ENCODE measurements around the gene ZFYVE16. TPM values are rescaled to one million over a fixed set of nuclear protein-coding genes. Genes with fewer than 3 reads are reported as not detected.

The ZFYVE16 gene
- total and polyA plus RNA-seq, 2 of the 13 experiments (the other 11 are each of a cell fraction or from before 2014, with no cell fraction given): 9.3 to 33.3 TPM

- peak; percentile 98 for TF ChIP-seq MYPOP (CRISPR knock-in tag; IDR thresholded peaks at IDR 0.05)
Observed at GRCh38 chr5:80487829-80488721, 80.2 kb downstream of the ZFYVE16 start, which contains the start of gene FAM151B (continued).

GRCh38 chr5:80491296-80491695, 83.4 kb downstream of the ZFYVE16 start:
- H3K9ac ChIP-seq (ENCODE audit: insufficient read depth, low read depth, low read length): no peak overlapping the region
- H3K4me1 ChIP-seq (ENCODE audit: insufficient read depth, low read length): peaks cover 36% of the 10 kb centered on the region
- H3K36me3 ChIP-seq (replicated peaks in 1 of 2; ENCODE audit: control insufficient read depth in 1 of 2, insufficient read depth in 2 of 2, low read length in 2 of 2): no peaks in the 10 kb centered on the region
- no peak overlapping the region for H3K4me3 ChIP-seq (replicated peaks in 1 of 3; ENCODE audit: insufficient read depth in 1 of 3, low read depth in 2 of 3, low read length in 3 of 3)
- no peak overlapping the region for H2AFZ ChIP-seq (ENCODE audit: low read length)
- in situ Hi-C loops (cut with HindIII; ENCODE audit: extremely low pct_ligation_motif_present, low pct_unique_long_range_greater_than_20kb): no loop called here
- ChIA-PET CTCF (ENCODE audit: low intra/inter-chr PET ratio, low total read pairs) (no interaction called here), POLR2A (no interaction called here)
- H3K27me3 ChIP-seq (ENCODE audit: control insufficient read depth in 1 of 2, insufficient read depth in 2 of 2, low read length in 2 of 2): no peaks in the 10 kb centered on the region; a peak in 1 of 5 replicates
- 0% methylated on average over 1 of the region's 3 CpGs for WGBS (ENCODE audit: low lambda C conversion rate)
- H3K79me2 ChIP-seq (ENCODE audit: insufficient read depth, low read length): no peaks in the 10 kb centered on the region
- no peak for ATAC-seq
- intact Hi-C loops (cut with micrococcal nuclease; ENCODE audit: unreplicated experiment): no loop called here
- H3K9me3 ChIP-seq (ENCODE audit: low read length): no peaks in the 10 kb centered on the region
- peak; percentile 63 for DNase-seq (ENCODE audit: low spot score)
- H4K20me1 ChIP-seq (ENCODE audit: insufficient read depth, low read length): no peaks in the 10 kb centered on the region
- no TSS peak for BruUV-seq (replicated peaks)
- H3K4me2 ChIP-seq (ENCODE audit: low read depth, low read length): no peak overlapping the region; the same call in 1 of the 2 replicates
- no peak overlapping the region for H3K27ac ChIP-seq (ENCODE audit: extremely low read length, insufficient read depth, low read length)
- no peak for FAIRE-seq
- no peak for TF ChIP-seq ZNF318 (CRISPR knock-in tag; IDR thresholded peaks at IDR 0.05)
- TF ChIP-seq ZMYM3 (CRISPR knock-in tag; IDR thresholded peaks at IDR 0.05): 0 out of 2 replicates have a peak, but pooled peaks have one; percentile 39
- TF ChIP-seq MIER3 (CRISPR knock-in tag; IDR thresholded peaks at IDR 0.05; ENCODE audit: borderline replicate concordance): no peak
- TF ChIP-seq ZMYM2 (CRISPR knock-in tag; IDR thresholded peaks at IDR 0.05): 0 out of 2 replicates have a peak, but pooled peaks have one; percentile 56
- TF ChIP-seq SP1 (IDR thresholded peaks at IDR 0.05): no peak
- TF ChIP-seq SP1 (CRISPR knock-in tag; IDR thresholded peaks at IDR 0.05): no peak
- TF ChIP-seq ZNF160 (CRISPR knock-in tag; IDR thresholded peaks at IDR 0.05): no peak
- TF ChIP-seq NAIF1 (CRISPR knock-in tag; IDR thresholded peaks at IDR 0.05; ENCODE audit: borderline replicate concordance): no peak
- TF ChIP-seq HNF4A (CRISPR knock-in tag; IDR thresholded peaks at IDR 0.05): peak; percentile 51; the same call in 1 of the 2 replicates
- no peak for TF ChIP-seq ZSCAN5A (CRISPR knock-in tag; IDR thresholded peaks at IDR 0.05; ENCODE audit: borderline replicate concordance)
